Testis (tissue), 3 donors: ENCODE data around the gene NPHP4. TPM values are rescaled to one million over a fixed set of nuclear protein-coding genes. Genes with fewer than 3 reads are reported as not detected.

Experiments
- DNase-seq: peaks from one replicate; pipeline ENCODE4 v3.0.0-alpha.2; 2019
- H3K27ac ChIP-seq, 2 donors: fragments of 200-600 bp; sonication (generic); one replicate each; pipeline ENCODE4 v1.5.1; 2019
- H3K27me3 ChIP-seq: fragments of 200-600 bp; sonication (generic); one replicate; pipeline ENCODE4 v1.5.1; 2019
- H3K36me3 ChIP-seq: fragments of 200-600 bp; sonication (generic); one replicate; pipeline ENCODE4 v1.5.1; 2017; ENCODE audit warnings: low read depth; ENCODE audit errors: missing control alignments
- H3K4me1 ChIP-seq: fragments of 200-600 bp; sonication (generic); one replicate; pipeline ENCODE4 v1.5.1; 2019
- H3K4me3 ChIP-seq, 2 donors: fragments of 200-600 bp; sonication (generic); one replicate each; pipeline ENCODE4 v1.5.1; 2017 to 2019
- H3K9me3 ChIP-seq: fragments of 200-600 bp; sonication (generic); one replicate; pipeline ENCODE4 v1.5.1; 2017
- CTCF ChIP-seq, 3 experiments: fragments of 450-650 bp in 2 of 3; fragments of 200-600 bp in 1 of 3; sonication (generic) in 1 of 3; IDR thresholded peaks; one replicate each; pipeline ENCODE4 v1.5.1; 2016 to 2019; ENCODE audit warnings: antibody characterized with exemption in 3 of 3, mild to moderate bottlenecking in 2 of 3, moderate library complexity in 1 of 3
- POLR2A ChIP-seq: fragments of 450-650 bp; IDR thresholded peaks from one replicate; pipeline ENCODE4 v1.6.1; 2017; ENCODE audit warnings: antibody characterized with exemption, mild to moderate bottlenecking, moderate library complexity
- WGBS, 2 donors: methylation state at CpG; one replicate each; pipeline ENCODE4 v1.1.5; 2018; 5-methylcytosine and 5-hydroxymethylcytosine counted together
- intact Hi-C: fragments of 100-400 bp; cut with DNase I; formaldehyde crosslinking; loops from one replicate; pipeline ENCODE4 v1.15.1; 2023; ENCODE audit warnings: low total_unique reads
- polyA plus RNA-seq: library from polyadenylated mRNA; stranded (reverse); fragments of 350-450 nt; fragmentation: Illumina TruSeq; extraction: RNeasy Lipid Tissue Mini Kit (QIAGEN cat#74804); gene quantifications from one replicate; pipeline ENCODE4 v1.2.3, GENCODE V29; 2014; ENCODE audit warnings: low read depth, low replicate concordance; ENCODE audit not compliant: insufficient read depth
- total RNA-seq, 2 donors: library from RNA; depleted of rRNA; stranded (reverse); fragments of >200 nt; gene quantifications; one replicate each; pipeline ENCODE4 v1.2.3, GENCODE V29; 2016

NPHP4 gene
- total and polyA plus RNA-seq, 3 donors from 2014 or later = 26.3 to 65.9 (median 49.4) TPM

- 97 to 98% methylated on average over 6 to 9 of the region's 9 CpGs for WGBS, 2 donors
- intact Hi-C loops = no loop called here
- Histone ChIP-seq H3K27me3 (no peaks in the 10 kb centered on the region), H3K27ac (no peak overlapping the region), H3K4me1 (no peaks in the 10 kb centered on the region), H3K9me3 (no peaks in the 10 kb centered on the region), H3K4me3 (no peak overlapping the region), H3K36me3 (no peaks in the 10 kb centered on the region)
- TF ChIP-seq POLR2A (no peak), CTCF (IDR thresholded peaks at IDR 0.05) (no peak)
- DNase-seq = no peak
These were observed 32.5 kb downstream of the NPHP4 start for GRCh38 chr1:5959667-5960230.

GRCh38 chr1:5959087-5959486 is 33.1 kb downstream of the NPHP4 start:
- WGBS, 2 donors = 96 to 98% methylated on average over 13 of the region's 13 CpGs
- H3K9me3 ChIP-seq = no peaks in the 10 kb centered on the region
- H3K27me3 ChIP-seq = no peaks in the 10 kb centered on the region
- DNase-seq = no peak
- no peaks in the 10 kb centered on the region for H3K36me3 ChIP-seq
- TF ChIP-seq CTCF (IDR thresholded peaks at IDR 0.05) (no peak), POLR2A (no peak)
- no peak overlapping the region for H3K27ac ChIP-seq
- no peaks in the 10 kb centered on the region for H3K4me1 ChIP-seq
- intact Hi-C loops = no loop called here
- H3K4me3 ChIP-seq = no peak overlapping the region

- no peaks in the 10 kb centered on the region for H3K27me3 ChIP-seq
These were observed 36.0 kb downstream of the NPHP4 start for GRCh38 chr1:5956022-5956830.

GRCh38 chr1:5955479-5955977 is 36.7 kb downstream of the NPHP4 start:
- no peaks in the 10 kb centered on the region for H3K4me1 ChIP-seq
- intact Hi-C loops = no loop called here
- DNase-seq = no peak
- H3K27ac ChIP-seq = no peak overlapping the region
- H3K36me3 ChIP-seq = no peaks in the 10 kb centered on the region
- WGBS, 2 donors = 90 to 93% methylated on average over 10 of the region's 10 CpGs
- no peaks in the 10 kb centered on the region for H3K27me3 ChIP-seq
- no peak overlapping the region for H3K4me3 ChIP-seq
- TF ChIP-seq POLR2A = no peak
- no peak for TF ChIP-seq CTCF (IDR thresholded peaks at IDR 0.05)
- no peaks in the 10 kb centered on the region for H3K9me3 ChIP-seq

More at GRCh38 chr1:5956022-5956830, 36.0 kb downstream of the NPHP4 start:
- WGBS, 2 donors = 89 to 91% methylated on average over 9 to 10 of the region's 10 CpGs
- H3K9me3 ChIP-seq = no peaks in the 10 kb centered on the region
- H3K27ac ChIP-seq = no peak overlapping the region
- H3K4me3 ChIP-seq = no peak overlapping the region
- no peaks in the 10 kb centered on the region for H3K36me3 ChIP-seq
- TF ChIP-seq CTCF (IDR thresholded peaks at IDR 0.05) (no peak), POLR2A (no peak)
- no peak for DNase-seq
- H3K4me1 ChIP-seq = no peaks in the 10 kb centered on the region
- intact Hi-C loops = no loop called here
